ENCODE data around the gene SLC66A2. TPM values are rescaled to one million over a fixed set of nuclear protein-coding genes. Genes with fewer than 3 reads are reported as not detected.

The SLC66A2 gene
- total and polyA plus RNA-seq, 9 donors, result 2.1 to 31.1 (median 27.0) TPM

DNA sequence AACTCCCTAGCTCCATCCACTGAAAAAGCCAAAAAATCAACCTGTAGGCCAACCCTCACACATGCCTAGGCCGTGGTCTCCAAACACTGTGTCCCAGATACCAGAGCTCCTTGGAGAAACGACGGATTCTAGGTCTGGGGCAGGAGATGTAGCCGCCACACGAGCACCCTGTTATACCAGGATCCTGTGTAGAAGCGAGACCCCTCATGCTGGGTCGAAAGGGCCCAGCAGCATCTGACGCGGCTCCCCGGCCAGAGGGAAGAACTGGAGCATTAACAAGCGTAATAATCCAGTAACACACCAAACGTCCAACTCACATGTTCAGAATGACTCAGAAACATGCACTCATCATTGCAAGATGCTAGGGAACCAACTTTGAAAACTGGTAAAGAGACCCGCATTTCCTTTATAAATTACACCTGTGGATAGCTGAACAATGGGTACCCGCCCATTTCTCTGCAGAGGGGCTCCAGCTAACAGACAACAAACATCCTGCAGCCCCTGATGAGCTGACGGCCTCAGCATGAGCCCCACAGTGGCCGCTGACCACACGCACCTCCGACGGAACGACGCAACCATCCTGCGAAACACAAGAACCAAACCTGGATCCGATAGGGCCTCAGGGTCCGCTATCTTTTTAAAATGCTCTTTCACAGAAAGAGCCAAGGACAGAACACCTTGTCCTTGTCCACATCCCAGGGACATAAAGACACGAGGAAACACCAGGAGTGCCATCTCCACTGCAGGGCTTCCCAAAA is 14.2 kb downstream of the SLC66A2 start:
- TF ChIP-seq EP300 (IDR thresholded peaks at IDR 0.05) (no peak), POLR2A (IDR thresholded peaks at IDR 0.05) (no peak)
- TF ChIP-seq, protein P1, sequence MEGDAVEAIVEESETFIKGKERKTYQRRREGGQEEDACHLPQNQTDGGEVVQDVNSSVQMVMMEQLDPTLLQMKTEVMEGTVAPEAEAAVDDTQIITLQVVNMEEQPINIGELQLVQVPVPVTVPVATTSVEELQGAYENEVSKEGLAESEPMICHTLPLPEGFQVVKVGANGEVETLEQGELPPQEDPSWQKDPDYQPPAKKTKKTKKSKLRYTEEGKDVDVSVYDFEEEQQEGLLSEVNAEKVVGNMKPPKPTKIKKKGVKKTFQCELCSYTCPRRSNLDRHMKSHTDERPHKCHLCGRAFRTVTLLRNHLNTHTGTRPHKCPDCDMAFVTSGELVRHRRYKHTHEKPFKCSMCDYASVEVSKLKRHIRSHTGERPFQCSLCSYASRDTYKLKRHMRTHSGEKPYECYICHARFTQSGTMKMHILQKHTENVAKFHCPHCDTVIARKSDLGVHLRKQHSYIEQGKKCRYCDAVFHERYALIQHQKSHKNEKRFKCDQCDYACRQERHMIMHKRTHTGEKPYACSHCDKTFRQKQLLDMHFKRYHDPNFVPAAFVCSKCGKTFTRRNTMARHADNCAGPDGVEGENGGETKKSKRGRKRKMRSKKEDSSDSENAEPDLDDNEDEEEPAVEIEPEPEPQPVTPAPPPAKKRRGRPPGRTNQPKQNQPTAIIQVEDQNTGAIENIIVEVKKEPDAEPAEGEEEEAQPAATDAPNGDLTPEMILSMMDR (IDR thresholded peaks at IDR 0.05), result no peak
- Histone ChIP-seq H3K9me3 (no peaks in the 10 kb centered on the region), H3K27ac (no peak overlapping the region), H3K36me3 (no peaks in the 10 kb centered on the region), H3K4me3 (no peak overlapping the region), H3K27me3 (no peaks in the 10 kb centered on the region), H3K4me1 (ENCODE audit: insufficient read depth) (no peaks in the 10 kb centered on the region)
- WGBS, 3 donors, result 95 to 97% (median 95%) methylated on average over 25 of the region's 25 CpGs
- DNase-seq, result peak in 2 of 5 donors; percentile 3 to 16
- intact Hi-C loops (cut with DNase I), result no loop called here

DNA sequence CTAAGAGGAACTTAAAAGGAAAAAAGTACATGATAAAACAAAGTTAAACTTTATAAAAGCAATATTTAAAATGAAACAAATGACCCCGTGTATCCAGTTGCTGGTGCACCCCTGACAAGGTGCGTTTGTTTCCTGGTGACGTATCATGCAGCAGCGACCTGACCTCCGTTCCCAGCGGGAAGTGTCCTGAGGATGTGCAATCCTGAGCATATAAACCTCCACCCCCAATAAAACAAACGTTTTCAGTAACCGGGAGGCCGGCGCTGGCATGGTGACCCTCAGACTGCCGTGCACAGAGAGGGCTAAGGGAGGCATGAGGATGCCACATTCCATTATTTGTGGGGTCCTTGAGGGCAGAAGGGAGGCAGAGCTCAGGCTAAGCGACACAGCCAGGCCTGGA is 14.8 kb downstream of the SLC66A2 start:
- intact Hi-C loops (cut with DNase I), result no loop called here

GRCh38 chr18:79935925-79936324 is 15.5 kb downstream of the SLC66A2 start:
- intact Hi-C loops (cut with DNase I), result no loop called here
- peak in 2 of 5 donors; percentile 3 to 15 for DNase-seq
- WGBS, 3 donors, result 96 to 97% (median 97%) methylated on average over 6 of the region's 6 CpGs
- no peaks in the 10 kb centered on the region for H3K4me1 ChIP-seq (ENCODE audit: insufficient read depth)
- no peaks in the 10 kb centered on the region for H3K36me3 ChIP-seq
- TF ChIP-seq POLR2A (IDR thresholded peaks at IDR 0.05), result no peak
- no peak for TF ChIP-seq EP300 (IDR thresholded peaks at IDR 0.05)
- TF ChIP-seq, protein P1 (IDR thresholded peaks at IDR 0.05), result no peak
- H3K4me3 ChIP-seq, result no peak overlapping the region
- H3K27me3 ChIP-seq, result no peaks in the 10 kb centered on the region
- no peaks in the 10 kb centered on the region for H3K9me3 ChIP-seq
- H3K27ac ChIP-seq, result no peak overlapping the region

More for the DNA sequence above, 14.8 kb downstream of the SLC66A2 start:
- peak in 2 of 5 donors; percentile 3 to 16 for DNase-seq
- TF ChIP-seq EP300 (IDR thresholded peaks at IDR 0.05) (no peak), POLR2A (IDR thresholded peaks at IDR 0.05) (no peak)
- TF ChIP-seq, protein P1 (IDR thresholded peaks at IDR 0.05), result no peak
- Histone ChIP-seq H3K9me3 (no peaks in the 10 kb centered on the region), H3K27me3 (no peaks in the 10 kb centered on the region), H3K4me1 (ENCODE audit: insufficient read depth) (no peaks in the 10 kb centered on the region), H3K4me3 (no peak overlapping the region), H3K27ac (no peak overlapping the region), H3K36me3 (no peaks in the 10 kb centered on the region)
- 90 to 93% (median 91%) methylated on average over 12 of the region's 12 CpGs for WGBS, 3 donors

- intact Hi-C loops (cut with DNase I), result no loop called here
- 96 to 100% (median 100%) methylated on average over 3 of the region's 3 CpGs for WGBS, 3 donors
- no peaks in the 10 kb centered on the region for H3K36me3 ChIP-seq
- DNase-seq, result peak in 3 of 5 donors; percentile 1 to 19 (median 10)
- no peaks in the 10 kb centered on the region for H3K9me3 ChIP-seq
- no peak overlapping the region for H3K4me3 ChIP-seq
- H3K27me3 ChIP-seq, result no peaks in the 10 kb centered on the region
- H3K27ac ChIP-seq, result no peak overlapping the region
- H3K4me1 ChIP-seq (ENCODE audit: insufficient read depth), result no peaks in the 10 kb centered on the region
- TF ChIP-seq, protein P1 (IDR thresholded peaks at IDR 0.05), result no peak
- TF ChIP-seq POLR2A (IDR thresholded peaks at IDR 0.05), result no peak
- no peak for TF ChIP-seq EP300 (IDR thresholded peaks at IDR 0.05)
These were observed 16.0 kb downstream of the SLC66A2 start for GRCh38 chr18:79935499-79935898.
